K562 (cell line): Measurements from ENCODE around the gene PLEKHA8. TPM values are rescaled to one million over a fixed set of nuclear protein-coding genes. Genes with fewer than 3 reads are reported as not detected.

Experiments used
- ATAC-seq: fragments of 200-7000 bp; cut with Tn5 transposase; 3 replicates; pipeline ENCODE4 v1.9.1; 2020; ENCODE audit warnings: moderate library complexity
- BruUV-seq: library from RNA; stranded (reverse); fragments of 400-500 nt; replicated peaks from 2 replicates; lab custom pipeline; 2021; lab: Mats Ljungman, UMichigan
- CTCF ChIA-PET: fragments of 300-600 bp; formaldehyde crosslinking; extraction: SDS; loops from one replicate; lab custom pipeline; 2021; ENCODE audit warnings: low intra/inter-chr PET ratio; lab: Yijun Ruan, JAX
- POLR2A ChIA-PET: fragments of 300-600, 350-650 bp; sonication (Branson Sonifier 250); formaldehyde crosslinking; extraction: SDS; loops from one replicate; lab custom pipeline; 2021; ENCODE audit warnings: antibody characterized with exemption, inconsistent platforms; lab: Yijun Ruan, JAX
- DNase-seq, 4 experiments: peaks; one replicate each; pipeline versions ENCODE4 v3.0.0 to v3.0.0-alpha.2; 2011 to 2018; ENCODE audit warnings: low spot score in 3 of 4, mixed read lengths in 3 of 4; ENCODE audit errors: extremely low read depth in 1 of 4
- FAIRE-seq: peaks from 2 replicates; lab custom pipeline; 2011; peaks lifted over from hg19 to GRCh38; lab: Jason Lieb, UNC
- H2AFZ ChIP-seq: 2 replicates; pipeline ENCODE4 v1.6.0; 2011; ENCODE audit warnings: low read depth, low read length, control low read depth, inconsistent platforms
- H3K27ac ChIP-seq: fragments of 200-600 bp; 3 replicates; pipeline ENCODE4 v1.8.0; 2011; ENCODE audit warnings: low read depth, mild to moderate bottlenecking, control low read depth, inconsistent platforms, low read length, moderate library complexity, mixed read lengths; ENCODE audit errors: extremely low read depth
- H3K27me3 ChIP-seq, 2 experiments: fragments of 300-600 bp in 1 of 2; 2 replicates in 1 of 2; 3 replicates in 1 of 2; pipeline versions ENCODE4 v1.6.0 to v1.8.0; 2011; ENCODE audit warnings: inconsistent platforms in 2 of 2, low read length in 2 of 2, mild to moderate bottlenecking in 1 of 2, mixed read lengths in 1 of 2, moderate library complexity in 1 of 2; ENCODE audit not compliant: control insufficient read depth in 2 of 2, insufficient read depth in 2 of 2
- H3K36me3 ChIP-seq: fragments of 300-600 bp; 3 replicates; pipeline ENCODE4 v1.8.0; 2011; ENCODE audit warnings: mild to moderate bottlenecking, low read length, inconsistent platforms; ENCODE audit not compliant: control insufficient read depth, insufficient read depth
- H3K4me1 ChIP-seq, 2 experiments: fragments of 200-600 bp in 1 of 2; replicated peaks in 1 of 2; 2 replicates in 1 of 2; 3 replicates in 1 of 2; pipeline versions ENCODE4 v1.5.1 to v1.8.0; 2011; ENCODE audit warnings: inconsistent platforms in 2 of 2, low read length in 2 of 2, mild to moderate bottlenecking in 1 of 2, mixed read lengths in 1 of 2, moderate library complexity in 1 of 2; ENCODE audit not compliant: control insufficient read depth in 2 of 2, insufficient read depth in 2 of 2
- H3K4me2 ChIP-seq: 2 replicates; pipeline ENCODE4 v1.6.1; 2011; ENCODE audit warnings: low read length, control low read depth, inconsistent platforms, mixed read lengths; ENCODE audit not compliant: insufficient read depth
- H3K4me3 ChIP-seq: fragments of 200-600 bp; sonication (generic), shearing (Covaris generic); 2 replicates; pipeline ENCODE4 v1.5.1; 2016; ENCODE audit warnings: control low read depth, inconsistent platforms
- H3K79me2 ChIP-seq: fragments of 200-600 bp; 3 replicates; pipeline ENCODE4 v1.8.0; 2011; ENCODE audit warnings: low read length, inconsistent platforms; ENCODE audit not compliant: control insufficient read depth, insufficient read depth
- H3K9ac ChIP-seq, 2 experiments: 2 replicates each; pipeline versions ENCODE4 v1.6.0 to v1.6.1; 2011; ENCODE audit warnings: low read depth in 2 of 2, low read length in 2 of 2, control low read depth in 1 of 2, inconsistent platforms in 1 of 2, mild to moderate bottlenecking in 1 of 2, mixed read lengths in 1 of 2; ENCODE audit not compliant: insufficient read depth in 1 of 2
- H3K9me1 ChIP-seq: one replicate; pipeline ENCODE4 v1.6.0; 2011; ENCODE audit warnings: inconsistent platforms, mild to moderate bottlenecking, low read length, moderate library complexity; ENCODE audit not compliant: control insufficient read depth, insufficient read depth
- H3K9me3 ChIP-seq: replicated peaks from 2 replicates; pipeline ENCODE4 v1.5.1; 2011; ENCODE audit warnings: low read depth, low read length, inconsistent platforms; ENCODE audit not compliant: control insufficient read depth, insufficient read depth
- H4K20me1 ChIP-seq: replicated peaks from 2 replicates; pipeline ENCODE4 v1.6.1; 2011; ENCODE audit warnings: low read length, inconsistent platforms, mixed read lengths; ENCODE audit not compliant: control insufficient read depth, insufficient read depth
- HDAC2 ChIP-seq: fragments of 450-650 bp; IDR thresholded peaks from 2 replicates; pipeline ENCODE4 v1.6.1; 2016; ENCODE audit warnings: mild to moderate bottlenecking
- HDAC6 ChIP-seq: IDR thresholded peaks from 2 replicates; pipeline ENCODE4 v1.6.1; 2012; ENCODE audit warnings: low read depth, mild to moderate bottlenecking, control low read depth, inconsistent platforms, low read length, moderate library complexity
- HMG20A ChIP-seq: fragments of 450-650 bp; formaldehyde crosslinking; conservative IDR thresholded peaks from 2 replicates; pipeline ENCODE4 v1.4.0; 2020; ENCODE audit warnings: mild to moderate bottlenecking, mixed read lengths
- KDM2B ChIP-seq: fragments of 250-450 bp; sonication (Bioruptor Pico); IDR thresholded peaks from 2 replicates; pipeline ENCODE4 v1.8.0; 2021; ENCODE audit warnings: mild to moderate bottlenecking, moderate library complexity
- ZNF449 ChIP-seq: fragments of 250-450 bp; sonication (Bioruptor Pico); IDR thresholded peaks from 2 replicates; pipeline ENCODE4 v1.8.0; 2022; ENCODE audit warnings: moderate library complexity, mild to moderate bottlenecking, inconsistent platforms
- ZNF583 ChIP-seq: fragments of 250-450 bp; sonication (Bioruptor Pico); IDR thresholded peaks from 2 replicates; pipeline ENCODE4 v1.4.0; 2020
- WGBS: fragments of 100-300 bp; shearing (Covaris generic); methylation state at CpG from one replicate; pipeline ENCODE4 v1.1.6; 2016; ENCODE audit warnings: low coverage, mixed read lengths; ENCODE audit not compliant: insufficient coverage; ENCODE audit errors: missing lambda C conversion rate; 5-methylcytosine and 5-hydroxymethylcytosine counted together
- in situ Hi-C: fragments of 300-500 bp; cut with MboI; formaldehyde crosslinking; loops from 4 replicates; pipeline ENCODE4 v1.15.0; 2018; ENCODE audit warnings: inconsistent platforms, mixed read lengths
- intact Hi-C: fragments of 100-400 bp; cut with micrococcal nuclease; formaldehyde crosslinking; loops from 2 replicates; pipeline ENCODE4 v1.14.2; 2022
- polyA plus RNA-seq, 8 experiments: library from polyadenylated mRNA; depleted of rRNA in 4 of 8; stranded (reverse) in 5 of 8; unstranded in 3 of 8; fragments of >200 nt; fragmentation: Nextera tagmentation in 2 of 8; fragmentation: Illumina TruSeq in 1 of 8; extraction: Ambion mirVana in 2 of 8; extraction: Trizol in 1 of 8; gene quantifications; 2 replicates each; pipeline versions ENCODE4 v1.2.1 to v1.2.3, GENCODE V29; 2011 to 2014; ENCODE audit warnings: inconsistent platforms in 1 of 8, missing spikeins in 1 of 8
- total RNA-seq, 7 experiments: library from RNA; depleted of rRNA in 6 of 7; stranded (reverse); fragments of >200 nt in 6 of 7; fragmentation: Illumina TruSeq in 2 of 7; extraction: Trizol in 2 of 7; gene quantifications; 2 replicates each; pipeline versions ENCODE4 v1.2.1 to v1.2.3, GENCODE V29; 2011 to 2021; ENCODE audit warnings: low replicate concordance in 1 of 7
- TF ChIP-seq, protein P1 (sequence below): fragments of 450-650 bp; IDR thresholded peaks from 2 replicates; pipeline ENCODE4 v1.7.1; 2018; ENCODE audit warnings: mild to moderate bottlenecking, low read depth; ENCODE audit not compliant: partially characterized antibody

The PLEKHA8 gene
- total and polyA plus RNA-seq, 9 of the 15 experiments (the other 6 are each of a cell fraction or from before 2014, with no cell fraction given), result 3.2 to 16.3 (median 11.8) TPM

GRCh38 chr7:30028749-30029635 is 780 bp downstream of the PLEKHA8 start:
- intact Hi-C loops (loop anchor here (2.0 to 5.0 kb wide), 2 partner anchors 34 to 108 kb away; no protein-coding TSS in a partner anchor), in situ Hi-C loops (no loop called here)
- peak overlapping the region; percentile 95 for H3K4me2 ChIP-seq
- no peaks in the 10 kb centered on the region for H3K9me1 ChIP-seq
- 1% methylated on average over 37 of the region's 42 CpGs for WGBS
- FAIRE-seq (no peak), DNase-seq (peak in 3 of 4 experiments; percentile 53 to 62 (median 56)), ATAC-seq (peak; percentile 47)
- H3K9ac ChIP-seq, result peak overlapping the region; percentile 74 to 91
- H3K27ac ChIP-seq, result peak overlapping the region; percentile 76; the same call in 2 of the 3 replicates
- H3K36me3 ChIP-seq, result peaks cover 5% of the 10 kb centered on the region
- H3K9me3 ChIP-seq, result no peaks in the 10 kb centered on the region
- ChIA-PET CTCF (no interaction called here), POLR2A (interaction anchor here (0.6 kb wide), 1 partner anchor 116 kb away, joined by 4 read pairs; no protein-coding TSS in a partner anchor)
- no TSS peak for BruUV-seq
- peak overlapping the region; percentile 98 for H2AFZ ChIP-seq
- peaks cover 10 to 17% of the 10 kb centered on the region in 2 experiments; a peak in 4 of 5 replicates for H3K4me1 ChIP-seq
- peaks cover 72% of the 10 kb centered on the region for H3K79me2 ChIP-seq
- H3K4me3 ChIP-seq, result peak overlapping the region; percentile 82
- H3K27me3 ChIP-seq, result no peaks in the 10 kb centered on the region
- H4K20me1 ChIP-seq, result no peaks in the 10 kb centered on the region
- TF ChIP-seq KDM2B (CRISPR knock-in tag) (no peak), HDAC6 (no peak), ZNF449 (no peak), HMG20A (no peak), HDAC2 (peak; percentile 70; the same call in 1 of the 2 replicates), ZNF583 (CRISPR knock-in tag) (no peak)
- TF ChIP-seq, protein P1, sequence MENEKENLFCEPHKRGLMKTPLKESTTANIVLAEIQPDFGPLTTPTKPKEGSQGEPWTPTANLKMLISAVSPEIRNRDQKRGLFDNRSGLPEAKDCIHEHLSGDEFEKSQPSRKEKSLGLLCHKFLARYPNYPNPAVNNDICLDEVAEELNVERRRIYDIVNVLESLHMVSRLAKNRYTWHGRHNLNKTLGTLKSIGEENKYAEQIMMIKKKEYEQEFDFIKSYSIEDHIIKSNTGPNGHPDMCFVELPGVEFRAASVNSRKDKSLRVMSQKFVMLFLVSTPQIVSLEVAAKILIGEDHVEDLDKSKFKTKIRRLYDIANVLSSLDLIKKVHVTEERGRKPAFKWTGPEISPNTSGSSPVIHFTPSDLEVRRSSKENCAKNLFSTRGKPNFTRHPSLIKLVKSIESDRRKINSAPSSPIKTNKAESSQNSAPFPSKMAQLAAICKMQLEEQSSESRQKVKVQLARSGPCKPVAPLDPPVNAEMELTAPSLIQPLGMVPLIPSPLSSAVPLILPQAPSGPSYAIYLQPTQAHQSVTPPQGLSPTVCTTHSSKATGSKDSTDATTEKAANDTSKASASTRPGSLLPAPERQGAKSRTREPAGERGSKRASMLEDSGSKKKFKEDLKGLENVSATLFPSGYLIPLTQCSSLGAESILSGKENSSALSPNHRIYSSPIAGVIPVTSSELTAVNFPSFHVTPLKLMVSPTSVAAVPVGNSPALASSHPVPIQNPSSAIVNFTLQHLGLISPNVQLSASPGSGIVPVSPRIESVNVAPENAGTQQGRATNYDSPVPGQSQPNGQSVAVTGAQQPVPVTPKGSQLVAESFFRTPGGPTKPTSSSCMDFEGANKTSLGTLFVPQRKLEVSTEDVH, result no peak
